OCI-LY7 (cell line): ENCODE data around the gene NEIL3.

Source experiments
- CTCF ChIP-seq: fragments of 200-600 bp; sonication (generic); conservative IDR thresholded peaks from 2 replicates; pipeline ENCODE4 v1.5.1; 2014; ENCODE audit warnings: mild to moderate bottlenecking, antibody characterized with exemption, low read length, moderate library complexity, mixed read lengths
- EZH2phosphoT487 ChIP-seq: fragments of 200-600 bp; sonication (generic); IDR thresholded peaks from 2 replicates; pipeline ENCODE4 v1.6.1; 2018; ENCODE audit warnings: low read depth, borderline replicate concordance, mild to moderate bottlenecking, mixed run types, antibody characterized with exemption, low read length, moderate library complexity, mixed read lengths

- TF ChIP-seq CTCF (no peak), EZH2phosphoT487 (no peak)
These were observed 75.3 kb downstream of the NEIL3 start for GRCh38 chr4:177384856-177385397.
